Heart left ventricle (tissue), 13 donors: ENCODE data around the gene GRM1.

ENCODE experiments used
- CTCF ChIP-seq, 12 donors: fragments of 200-600 bp; sonication (generic) in 4 of 12; IDR thresholded peaks; one replicate each; pipeline versions ENCODE4 v1.5.0 to v1.8.0; 2018 to 2022; ENCODE audit warnings: antibody characterized with exemption in 12 of 12, mild to moderate bottlenecking in 5 of 12
- POLR2A ChIP-seq, 2 donors: fragments of 450-650 bp; IDR thresholded peaks; one replicate each; pipeline ENCODE4 v1.6.1; 2017; ENCODE audit warnings: antibody characterized with exemption in 2 of 2, mild to moderate bottlenecking in 2 of 2, moderate library complexity in 2 of 2
- donor health status: ischemic (EF 13 %, LVEDD 7.1; RV severe dilation, severe dysfunction).
- donor health status: DM: no; HTN: yes; CAD: no.
- donor health status: DM: no; HTN: no; CAD: no.
- donor health status: ischemic (EF 25% LVEDD 6.9; RV normal size, moderate dysfunction).
- donor health status: ischemic (EF 25% LVEDD 5.7; RV mildly dilated, moderate dysfunction).
- donor health status: ischemic (EF 35%, LVEDD 5.7; RV mildly dilated, moderate dysfunction).
- donor health status: nonischemic (EF 11% LVEDD 7.7; RV severe dilation, severe dysfunction).
- donor health status: DM: yes; HTN: yes; CAD: no.
- donor health status: PGD.
- donor health status: ischemic (EF 29% LVEDD 5.4; RV normal size, mild dysfunction).
- donor health status: nonischemic (EF 23%, LVEDD 6.1; RV moderate dilation, normal function).

- no peak for TF ChIP-seq CTCF (IDR thresholded peaks at IDR 0.05)
- no peak for TF ChIP-seq POLR2A (IDR thresholded peaks at IDR 0.05)
These were observed 173.7 kb downstream of the GRM1 start for GRCh38 chr6:146202570-146202969.
